HEK293T (cell line): Measurements from ENCODE around the gene PHF11.

Experiments
- CTCF ChIA-PET: fragments of 350-600 bp; formaldehyde crosslinking; extraction: SDS; loops from one replicate; lab custom pipeline; 2021; ENCODE audit warnings: antibody characterized with exemption, inconsistent platforms; lab: Yijun Ruan, JAX
- POLR2A ChIA-PET: fragments of 350-600 bp; formaldehyde crosslinking; extraction: SDS; loops from one replicate; lab custom pipeline; 2020; ENCODE audit warnings: antibody characterized with exemption, inconsistent platforms; lab: Yijun Ruan, JAX
- DNase-seq: peaks from one replicate; pipeline ENCODE4 v3.0.0; 2012; ENCODE audit warnings: mixed read lengths; ENCODE audit errors: extremely low spot score
- ARNT ChIP-seq: fragments of 450-650 bp; IDR thresholded peaks from 2 replicates; pipeline ENCODE4 v1.6.1; 2017; ENCODE audit warnings: mild to moderate bottlenecking
- BHLHE40 ChIP-seq: fragments of 450-650 bp; IDR thresholded peaks from 2 replicates; pipeline ENCODE4 v1.6.1; 2016; ENCODE audit warnings: mild to moderate bottlenecking, moderate library complexity, borderline replicate concordance
- CTBP1 ChIP-seq: fragments of 450-650 bp; IDR thresholded peaks from 2 replicates; pipeline ENCODE4 v1.6.1; 2016; ENCODE audit warnings: borderline replicate concordance
- ELF4 ChIP-seq: fragments of 450-650 bp; IDR thresholded peaks from 2 replicates; pipeline ENCODE4 v1.6.1; 2017; ENCODE audit warnings: antibody characterized with exemption
- FOXA1 ChIP-seq: fragments of 450-650 bp; IDR thresholded peaks from 2 replicates; pipeline ENCODE4 v1.6.1; 2016; ENCODE audit warnings: mild to moderate bottlenecking
- FOXK2 ChIP-seq: fragments of 450-650 bp; IDR thresholded peaks from 2 replicates; pipeline ENCODE4 v1.6.1; 2016; ENCODE audit warnings: mild to moderate bottlenecking
- FOXM1 ChIP-seq: fragments of 450-650 bp; IDR thresholded peaks from 2 replicates; pipeline ENCODE4 v1.6.1; 2017; ENCODE audit warnings: mild to moderate bottlenecking, borderline replicate concordance
- HDGF ChIP-seq: fragments of 450-650 bp; IDR thresholded peaks from 2 replicates; pipeline ENCODE4 v1.6.1; 2017; ENCODE audit warnings: antibody characterized with exemption, borderline replicate concordance
- L3MBTL2 ChIP-seq: fragments of 450-650 bp; conservative IDR thresholded peaks from 2 replicates; pipeline ENCODE4 v1.6.1; 2016; ENCODE audit warnings: mild to moderate bottlenecking
- LEF1 ChIP-seq: fragments of 450-650 bp; IDR thresholded peaks from 2 replicates; pipeline ENCODE4 v1.6.1; 2017; ENCODE audit warnings: mild to moderate bottlenecking, borderline replicate concordance
- NFRKB ChIP-seq: fragments of 450-650 bp; IDR thresholded peaks from 2 replicates; pipeline ENCODE4 v1.6.1; 2016; ENCODE audit warnings: mild to moderate bottlenecking, moderate library complexity
- SP1 ChIP-seq: fragments of 450-650 bp; IDR thresholded peaks from 2 replicates; pipeline ENCODE4 v1.6.1; 2017
- SUZ12 ChIP-seq: fragments of 450-650 bp; IDR thresholded peaks from 2 replicates; pipeline ENCODE4 v1.6.1; 2016; ENCODE audit warnings: mild to moderate bottlenecking
- TARDBP ChIP-seq: fragments of 450-650 bp; IDR thresholded peaks from 2 replicates; pipeline ENCODE4 v1.6.1; 2016
- ZNF384 ChIP-seq: fragments of 450-650 bp; IDR thresholded peaks from 2 replicates; pipeline ENCODE4 v1.6.1; 2016
- TF ChIP-seq, protein P1 (sequence below): fragments of 450-650 bp; IDR thresholded peaks from 2 replicates; pipeline ENCODE4 v1.6.1; 2016

The PHF11 gene

DNA sequence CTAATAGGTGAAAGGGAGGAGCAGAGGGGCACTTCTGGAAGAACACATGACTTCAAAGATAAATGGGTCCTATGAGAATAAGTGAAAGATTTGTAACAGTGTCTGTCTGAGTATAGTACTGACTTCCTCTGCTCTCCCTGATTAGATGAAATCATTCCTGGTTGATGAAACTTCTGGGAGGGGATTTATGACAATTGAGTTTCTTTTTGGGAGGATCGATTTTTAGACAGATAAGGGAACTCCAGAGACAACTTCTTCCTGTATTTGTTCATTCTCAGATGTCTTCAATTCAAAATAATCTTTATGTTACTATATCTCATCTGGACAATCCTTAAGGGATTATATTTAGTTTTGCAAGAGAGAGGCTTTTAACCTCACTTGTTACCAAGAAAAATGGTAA lies 31.7 kb upstream of the PHF11 start:
- POLR2A ChIA-PET, result no interaction called here
- CTCF ChIA-PET, result no interaction called here
- TF ChIP-seq FOXK2 (no peak), ELF4 (no peak), LEF1 (no peak), FOXA1 (no peak), BHLHE40 (no peak), FOXM1 (no peak), SP1 (no peak), ARNT (no peak), ZNF384 (no peak), CTBP1 (no peak), L3MBTL2 (no peak), HDGF (no peak), SUZ12 (no peak), TARDBP (no peak), NFRKB (no peak)
- TF ChIP-seq, protein P1, sequence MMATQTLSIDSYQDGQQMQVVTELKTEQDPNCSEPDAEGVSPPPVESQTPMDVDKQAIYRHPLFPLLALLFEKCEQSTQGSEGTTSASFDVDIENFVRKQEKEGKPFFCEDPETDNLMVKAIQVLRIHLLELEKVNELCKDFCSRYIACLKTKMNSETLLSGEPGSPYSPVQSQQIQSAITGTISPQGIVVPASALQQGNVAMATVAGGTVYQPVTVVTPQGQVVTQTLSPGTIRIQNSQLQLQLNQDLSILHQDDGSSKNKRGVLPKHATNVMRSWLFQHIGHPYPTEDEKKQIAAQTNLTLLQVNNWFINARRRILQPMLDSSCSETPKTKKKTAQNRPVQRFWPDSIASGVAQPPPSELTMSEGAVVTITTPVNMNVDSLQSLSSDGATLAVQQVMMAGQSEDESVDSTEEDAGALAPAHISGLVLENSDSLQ, result no peak
- DNase-seq, result no peak

DNA sequence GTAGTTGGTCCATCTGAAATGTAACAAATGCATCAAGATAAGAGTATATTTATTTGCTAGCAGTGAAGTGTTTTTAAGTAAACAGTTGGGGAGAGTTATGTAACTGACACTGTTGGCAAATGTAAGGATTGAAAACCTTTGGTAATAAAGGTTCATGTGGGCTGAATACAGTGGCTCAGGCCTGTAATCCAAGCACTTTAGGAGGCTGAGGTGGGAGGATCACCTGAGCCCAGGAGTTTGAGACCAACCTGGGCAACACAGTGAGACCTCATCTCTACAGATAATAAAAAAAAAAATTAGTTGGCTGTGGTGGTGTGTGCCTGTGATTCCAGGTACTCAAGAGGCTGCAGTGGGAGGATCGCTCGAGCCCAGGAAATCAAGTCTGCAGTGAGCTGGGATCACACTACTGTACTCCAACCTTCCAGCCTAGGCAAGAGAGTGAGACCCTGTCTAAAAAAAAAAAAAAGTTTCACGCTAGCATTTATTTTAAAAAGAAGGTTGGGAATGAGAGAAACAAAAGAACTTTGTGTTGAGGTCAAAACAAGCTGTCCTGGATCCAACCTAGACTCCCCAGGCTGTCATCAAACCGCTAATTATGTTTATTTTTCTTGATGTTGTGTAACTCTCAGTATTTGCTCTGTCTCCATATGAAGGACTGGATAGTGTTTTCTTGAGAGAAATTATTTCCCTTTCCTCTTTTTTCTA lies 31.0 kb upstream of the PHF11 start:
- no peak for DNase-seq
- ChIA-PET POLR2A (no interaction called here), CTCF (no interaction called here)
- TF ChIP-seq, protein P1, result no peak
- TF ChIP-seq SP1 (no peak), FOXK2 (no peak), ARNT (no peak), FOXM1 (no peak), SUZ12 (no peak)

DNA sequence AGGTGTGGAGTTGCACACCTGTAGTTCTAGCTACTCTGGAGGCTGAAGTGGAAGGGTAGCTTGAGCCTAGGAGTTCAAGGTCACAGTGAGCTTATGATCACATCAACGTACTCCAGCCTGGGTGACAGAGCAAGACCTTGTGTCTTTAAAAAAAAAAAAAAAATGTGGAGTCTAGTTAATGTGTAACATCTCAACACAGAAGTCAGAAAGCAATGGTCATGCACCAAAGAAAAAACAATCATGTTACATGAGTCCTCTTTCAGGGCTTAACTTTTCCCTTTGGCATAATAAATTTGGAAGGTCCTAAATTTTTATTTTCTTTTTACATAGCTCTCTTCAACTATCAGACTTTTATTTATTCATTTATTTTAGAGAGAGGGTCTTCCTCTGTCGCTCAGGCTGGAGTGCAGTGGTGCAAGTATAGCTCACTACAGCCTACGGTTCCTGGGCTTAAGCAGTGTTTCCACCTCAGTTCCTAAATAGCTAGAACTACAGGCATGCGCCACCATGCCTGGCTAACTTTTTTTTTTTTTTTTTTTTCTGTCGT lies 29.4 kb upstream of the PHF11 start:
- DNase-seq, result no peak
- CTCF ChIA-PET, result no interaction called here
- POLR2A ChIA-PET, result interaction anchor here (1.8 kb wide), 1 partner anchor 23 kb away, joined by 4 read pairs; the partner anchor contains the start of genes CAB39L and SETDB2

DNA sequence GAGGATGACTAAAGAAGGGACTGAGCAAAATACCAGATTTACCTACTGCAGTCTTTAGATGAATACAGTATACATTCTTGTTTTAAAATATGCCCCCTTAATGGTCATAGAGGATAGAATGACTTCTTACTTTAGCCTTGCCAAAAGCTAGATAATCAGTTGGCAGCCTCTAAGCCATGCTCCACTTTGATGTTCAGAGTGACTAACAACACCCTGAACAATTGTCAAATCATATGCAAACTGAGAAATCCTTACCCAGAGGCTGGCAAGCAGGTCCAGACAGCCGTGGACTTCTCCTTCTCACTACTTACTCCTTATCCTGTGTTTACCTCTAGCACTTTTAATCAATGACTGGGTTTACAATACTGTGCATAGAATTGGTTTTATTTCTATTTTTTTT lies 23.6 kb upstream of the PHF11 start:
- CTCF ChIA-PET, result no interaction called here
- POLR2A ChIA-PET, result no interaction called here
- no peak for TF ChIP-seq HDGF
- TF ChIP-seq ZNF384, result no peak
- no peak for TF ChIP-seq TARDBP
- no peak for TF ChIP-seq SUZ12
- no peak for TF ChIP-seq FOXA1
- TF ChIP-seq BHLHE40, result no peak
- no peak for TF ChIP-seq LEF1
- TF ChIP-seq, protein P1, result no peak
- no peak for TF ChIP-seq ARNT
- DNase-seq, result no peak

More for the DNA sequence above, 29.4 kb upstream of the PHF11 start:
- TF ChIP-seq SUZ12 (no peak), TARDBP (no peak), FOXA1 (no peak), NFRKB (no peak), FOXK2 (no peak)
- TF ChIP-seq, protein P1, result no peak

DNA sequence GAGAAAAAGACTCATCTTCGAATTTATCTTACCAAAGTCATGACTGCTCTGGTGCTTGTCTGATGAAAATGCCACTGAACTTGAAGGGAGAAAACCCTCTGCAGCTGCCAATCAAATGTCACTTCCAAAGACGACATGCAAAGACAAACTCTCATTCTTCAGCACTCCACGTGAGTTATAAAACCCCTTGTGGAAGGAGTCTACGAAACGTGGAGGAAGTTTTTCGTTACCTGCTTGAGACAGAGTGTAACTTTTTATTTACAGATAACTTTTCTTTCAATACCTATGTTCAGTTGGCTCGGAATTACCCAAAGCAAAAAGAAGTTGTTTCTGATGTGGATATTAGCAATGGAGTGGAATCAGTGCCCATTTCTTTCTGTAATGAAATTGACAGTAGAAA lies 19.2 kb upstream of the PHF11 start:
- ChIA-PET CTCF (no interaction called here), POLR2A (no interaction called here)

More for the DNA sequence above, 19.2 kb upstream of the PHF11 start:
- TF ChIP-seq ZNF384 (no peak), NFRKB (no peak), SUZ12 (no peak), HDGF (no peak), ELF4 (no peak), CTBP1 (no peak), ARNT (no peak), TARDBP (no peak), BHLHE40 (no peak), L3MBTL2 (no peak), FOXK2 (no peak), FOXM1 (no peak), LEF1 (no peak), SP1 (no peak), FOXA1 (no peak)
- TF ChIP-seq, protein P1, result no peak
- DNase-seq, result no peak
